Stimulated activated CD4-positive, alpha-beta T cell treated with anti-CD3 and anti-CD28 coated beads, Interleukin-4, amount 100 ng/mL, for 24 hours (primary cell): ENCODE measurements around the gene CREG1.
"Not testable (repeated sequence)": the region's sequence is repeated elsewhere in the genome, so short reads cannot be mapped to it uniquely, and the experiment has no call there.

Experiments used
- DNase-seq: peaks from one replicate; pipeline ENCODE4 v3.0.0-alpha.2; 2020

Gene CREG1

GRCh38 chr1:167563579-167564246, 10.2 kb upstream of the CREG1 start:
- no peak for DNase-seq

- no peak for DNase-seq
Observed at GRCh38 chr1:167562702-167563101, 9.1 kb upstream of the CREG1 start.

GRCh38 chr1:167561753-167562152, 8.2 kb upstream of the CREG1 start:
- no peak for DNase-seq

GRCh38 chr1:167555971-167556714, 2.6 kb upstream of the CREG1 start:
- DNase-seq = peak; percentile 81

DNA sequence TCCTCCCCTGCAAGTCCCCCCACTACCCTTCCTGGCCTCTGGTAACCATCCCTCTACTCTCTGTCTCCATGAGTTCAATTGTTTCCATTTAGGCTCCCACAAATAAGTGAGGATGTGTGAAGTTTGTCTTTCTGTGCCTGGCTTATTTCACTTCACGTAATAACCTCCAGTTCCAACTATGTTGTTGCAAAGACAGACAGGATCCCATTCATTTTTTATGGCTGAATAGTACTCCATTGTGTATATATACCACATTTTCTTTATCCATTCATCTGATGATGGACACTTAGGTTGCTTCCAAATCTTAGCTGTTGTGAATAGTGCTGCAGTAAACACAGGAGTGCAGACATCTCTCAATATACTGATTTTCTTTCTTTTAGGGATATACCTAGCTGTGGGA, 1.5 kb upstream of the CREG1 start:
- not testable (repeated sequence) for DNase-seq

DNA sequence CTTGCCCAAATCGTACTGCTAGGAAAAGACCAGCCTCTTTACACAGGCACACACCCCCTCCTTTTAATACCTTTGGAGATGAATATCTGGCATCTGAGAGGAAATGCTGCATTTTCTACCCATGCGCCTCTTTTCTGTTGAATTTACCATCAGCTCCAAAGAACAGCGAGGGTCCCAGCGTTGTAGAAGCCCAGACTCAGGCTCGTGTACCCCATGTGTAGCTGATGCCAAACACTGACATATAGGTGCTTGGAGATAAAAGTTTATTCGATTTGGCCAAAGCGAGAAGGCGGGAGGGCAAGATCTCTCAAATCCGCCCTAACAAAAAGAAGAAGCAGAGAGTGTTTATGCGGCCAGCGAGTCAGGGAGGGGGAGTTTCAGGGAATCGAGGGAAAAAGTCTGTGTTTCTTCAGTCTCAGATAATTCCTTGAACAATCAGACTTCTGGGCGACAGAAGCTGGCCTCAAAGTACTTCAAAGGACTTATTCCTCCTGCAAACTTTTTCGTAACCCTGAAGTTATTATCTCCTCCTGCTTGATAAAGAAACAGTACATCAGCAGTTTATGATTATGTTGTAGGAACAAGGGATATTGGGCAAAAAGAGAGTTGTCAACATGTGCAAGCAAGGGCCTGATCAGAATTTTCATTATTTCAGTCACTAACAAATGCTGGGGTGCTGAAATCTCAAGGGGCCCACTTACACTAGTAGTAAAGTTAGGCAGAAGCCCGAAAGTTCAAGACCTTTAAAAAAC, 642 bp upstream of the CREG1 start:
- DNase-seq = no peak

- DNase-seq = no peak
Observed at GRCh38 chr1:167551362-167551761, 2.2 kb downstream of the CREG1 start.

GRCh38 chr1:167548059-167548932, 5.3 kb downstream of the CREG1 start:
- DNase-seq = no peak

- DNase-seq = no peak
Observed at GRCh38 chr1:167546935-167547334, 6.6 kb downstream of the CREG1 start.

DNA sequence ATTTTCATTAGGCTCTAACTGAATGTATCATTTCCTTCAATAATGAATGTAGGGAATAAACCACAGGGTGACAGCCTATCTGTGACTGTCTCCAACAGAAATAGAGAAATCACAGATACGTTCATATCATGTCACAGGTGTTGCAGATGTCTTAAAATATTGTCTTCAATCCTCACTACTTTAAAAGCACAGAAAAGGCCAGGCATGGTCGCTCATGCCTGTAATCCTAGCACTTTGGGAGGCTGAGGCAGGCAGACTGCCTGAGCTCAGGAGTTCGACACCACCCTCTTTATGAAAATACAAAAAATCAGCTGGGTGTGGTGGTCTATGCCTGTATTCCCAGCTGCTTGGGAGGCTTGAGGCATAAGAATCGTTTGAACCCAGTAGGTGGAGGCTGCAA, 8.2 kb downstream of the CREG1 start:
- no peak for DNase-seq

GRCh38 chr1:167544447-167545093, 9.0 kb downstream of the CREG1 start:
- no peak for DNase-seq

DNA sequence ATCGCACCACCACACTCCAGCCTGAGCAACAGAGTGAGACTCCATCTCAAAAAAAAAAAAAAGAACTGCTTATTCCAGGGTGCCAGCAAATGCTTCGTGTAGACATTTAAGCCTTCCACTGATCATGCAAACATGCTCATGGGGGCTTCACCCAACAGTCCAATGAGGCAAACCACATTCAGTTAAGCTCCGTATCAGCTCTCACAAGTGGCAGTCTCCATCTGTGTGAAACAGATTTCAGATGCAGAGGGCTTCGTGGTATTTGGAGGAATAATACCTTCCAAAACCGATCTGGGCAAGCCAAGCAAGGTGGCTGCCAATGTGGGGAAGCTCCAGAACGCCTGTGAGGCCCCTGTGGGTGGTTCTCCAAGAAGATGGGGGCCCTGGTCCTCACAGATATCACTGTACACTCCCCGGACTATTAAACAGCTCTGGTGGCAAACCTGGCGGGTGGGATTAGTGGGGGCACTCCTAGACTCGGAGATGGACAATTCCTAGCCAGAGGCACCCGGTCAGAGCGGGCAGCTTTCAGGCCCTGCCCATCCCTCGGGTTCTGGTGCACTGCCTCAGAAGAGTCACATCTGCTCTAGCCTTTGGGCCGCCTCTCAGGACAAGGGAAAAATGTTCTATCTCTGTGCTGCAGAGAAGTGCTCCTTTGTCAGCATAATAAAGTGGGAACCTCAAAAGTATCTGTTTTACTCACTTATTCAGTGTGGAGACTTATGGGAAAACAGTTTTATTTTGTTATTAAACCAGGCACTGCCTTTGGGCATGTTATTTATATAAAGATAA, 10.2 kb downstream of the CREG1 start:
- no peak for DNase-seq

DNA sequence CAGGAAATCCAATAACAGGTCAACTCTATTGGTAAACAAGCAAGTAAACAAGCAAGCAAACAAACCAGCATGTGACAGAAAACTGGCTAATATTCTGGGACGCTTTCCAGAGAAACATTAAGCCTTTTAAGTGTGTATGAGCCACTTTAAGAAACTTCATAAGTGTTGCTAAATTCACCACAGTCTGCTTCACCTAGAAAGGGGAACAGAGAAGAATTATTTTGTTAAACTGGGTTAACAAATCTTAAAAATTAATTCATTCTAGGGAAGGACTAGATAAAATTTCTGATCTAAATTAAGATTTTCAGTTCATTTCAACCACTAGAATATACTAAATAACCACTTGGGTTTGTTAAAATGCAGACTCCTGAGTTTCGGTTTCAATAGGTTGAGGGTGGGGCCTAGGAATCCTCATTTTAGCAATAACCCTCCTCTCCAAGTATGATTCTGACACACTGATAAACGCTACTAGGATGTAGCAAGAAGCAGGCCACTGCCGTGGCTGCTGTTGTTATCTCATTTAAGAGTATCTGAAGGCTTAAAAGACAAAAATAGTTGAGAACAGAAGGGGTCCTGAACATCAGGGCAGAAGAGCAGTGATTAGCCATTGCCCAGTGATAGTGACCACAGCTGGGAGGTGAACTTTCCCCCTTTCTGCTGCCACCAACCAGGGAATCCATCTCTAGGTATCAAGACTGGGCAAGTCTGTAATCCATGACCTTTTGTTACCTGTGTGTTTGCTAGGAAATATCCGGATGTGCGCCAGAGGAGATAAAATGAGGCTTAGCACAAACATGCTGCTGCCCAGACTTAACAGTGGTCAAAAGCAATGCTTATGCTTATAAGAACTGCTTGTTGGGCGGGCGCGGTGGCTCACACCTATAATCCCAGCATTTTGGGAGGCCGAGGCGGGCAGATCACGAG, 11.2 kb downstream of the CREG1 start:
- no peak for DNase-seq

- DNase-seq = no peak
Observed at GRCh38 chr1:167541610-167542009, 12.0 kb downstream of the CREG1 start.

- no peak for DNase-seq
Observed at GRCh38 chr1:167541003-167541402, 12.6 kb downstream of the CREG1 start.

DNA sequence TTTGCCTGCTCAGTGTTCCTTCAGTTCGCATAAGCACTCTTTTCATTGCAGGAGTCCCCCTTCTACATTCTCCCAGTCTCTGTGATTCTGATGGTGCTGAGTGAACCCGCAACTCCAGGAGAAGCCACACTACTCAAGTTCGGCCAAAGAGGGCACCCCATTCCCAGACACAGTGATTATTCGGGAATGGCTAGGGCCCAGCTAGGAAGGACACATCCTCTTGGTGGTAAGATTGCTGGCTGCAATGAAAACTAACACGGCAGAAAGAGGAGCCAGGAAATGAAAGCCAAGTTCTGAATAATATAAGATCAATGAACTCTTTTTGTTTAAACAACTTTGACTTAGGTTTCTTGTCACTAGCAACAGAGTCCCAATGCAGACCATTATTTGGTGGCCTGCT, 14.9 kb downstream of the CREG1 start:
- DNase-seq = no peak

- DNase-seq = peak; percentile 72
Observed at GRCh38 chr1:167533851-167534300, 19.7 kb downstream of the CREG1 start.

DNA sequence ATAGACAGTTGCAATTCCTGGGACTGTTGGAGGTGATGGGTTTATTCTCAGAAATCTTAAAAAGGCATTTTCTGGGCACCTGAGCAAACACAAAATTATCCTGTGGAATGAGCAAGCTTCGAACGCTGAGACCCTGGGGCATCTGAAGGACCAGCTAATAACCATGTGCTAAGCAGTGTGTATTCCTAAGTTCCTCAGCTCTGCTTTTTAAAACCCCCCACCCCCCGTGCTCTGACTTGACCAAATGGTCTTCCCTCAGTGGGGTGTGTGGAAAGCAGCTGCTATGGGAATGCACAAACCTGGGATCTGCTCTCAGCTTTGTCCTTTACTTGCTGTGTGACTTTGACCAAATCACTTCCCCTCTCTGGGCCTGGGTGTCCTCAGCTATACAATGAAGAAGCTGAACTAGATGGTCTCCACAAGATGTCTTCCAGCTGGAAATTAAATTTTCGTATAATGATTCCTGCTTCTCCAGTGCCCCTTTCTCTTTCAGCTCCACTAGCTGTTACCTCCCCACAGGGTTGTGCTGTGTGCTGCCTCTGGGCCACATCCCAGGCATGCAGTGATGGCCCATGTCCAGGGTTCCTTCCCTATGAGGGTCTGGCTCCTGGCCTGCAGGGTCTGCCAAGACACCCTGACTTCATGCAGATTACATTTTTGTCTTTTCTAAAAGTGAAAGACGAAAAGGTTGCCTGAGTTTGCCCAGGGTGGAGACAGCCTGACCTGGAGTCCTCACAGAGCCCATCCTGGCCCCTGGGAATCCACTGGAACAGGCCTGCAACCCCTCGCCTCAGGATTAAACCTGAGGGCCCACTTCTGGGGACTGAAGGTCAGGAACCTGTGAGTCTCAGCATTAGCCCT, 20.4 kb downstream of the CREG1 start:
- DNase-seq = no peak

GRCh38 chr1:167532375-167532774, 21.2 kb downstream of the CREG1 start:
- no peak for DNase-seq
